ENCODE results near the gene AQP2. TPM values are rescaled to one million over a fixed set of nuclear protein-coding genes. Genes with fewer than 3 reads are reported as not detected.

The AQP2 gene
- total and polyA plus RNA-seq, 2 experiments from 2014 or later = 0.71 to 1.4 TPM

GRCh38 chr12:49956663-49957569 is 6.4 kb downstream of the AQP2 start:
- no peak for TF ChIP-seq CTCF (IDR thresholded peaks at IDR 0.05; ENCODE audit: poor library complexity)
- TF ChIP-seq EZH2 (IDR thresholded peaks at IDR 0.05; ENCODE audit: borderline replicate concordance) = no peak
- TF ChIP-seq EZH2phosphoT487 (IDR thresholded peaks at IDR 0.05; ENCODE audit: low read depth, severe bottlenecking, unreplicated experiment) = no peak
- no peak overlapping the region for H3K4me3 ChIP-seq
- no peaks in the 10 kb centered on the region for H3K79me2 ChIP-seq
- no peak overlapping the region for H3K27ac ChIP-seq
- no peaks in the 10 kb centered on the region for H3K4me1 ChIP-seq (ENCODE audit: insufficient read depth)
- no peak for DNase-seq (ENCODE audit: low spot score)
- no peaks in the 10 kb centered on the region for H3K9me2 ChIP-seq (replicated peaks; ENCODE audit: insufficient read depth)
- no peaks in the 10 kb centered on the region for H3K9me3 ChIP-seq (ENCODE audit: low read depth)
- no peak overlapping the region for H3K4me2 ChIP-seq
- H2AFZ ChIP-seq = no peak overlapping the region
- H3K27me3 ChIP-seq = peaks cover 66% of the 10 kb centered on the region
- 82% methylated on average over 6 of the region's 6 CpGs for WGBS (ENCODE audit: low lambda C conversion rate, missing lambda C conversion rate)
- no peaks in the 10 kb centered on the region for H4K20me1 ChIP-seq (ENCODE audit: insufficient read depth, poor library complexity, severe bottlenecking)
- H3K36me3 ChIP-seq (replicated peaks; ENCODE audit: insufficient read depth, low read depth) = no peaks in the 10 kb centered on the region

- Histone ChIP-seq H2AFZ (no peak overlapping the region), H3K27me3 (peaks cover 68% of the 10 kb centered on the region), H3K79me2 (no peaks in the 10 kb centered on the region)
Measured at GRCh38 chr12:49957570-49957967, 7.0 kb downstream of the AQP2 start.

GRCh38 chr12:49959685-49960473 is 9.3 kb downstream of the AQP2 start:
- peaks cover 66% of the 10 kb centered on the region for H3K27me3 ChIP-seq
- no peaks in the 10 kb centered on the region for H3K36me3 ChIP-seq (replicated peaks; ENCODE audit: insufficient read depth, low read depth)
- 31% methylated on average over 11 of the region's 11 CpGs for WGBS (ENCODE audit: low lambda C conversion rate, missing lambda C conversion rate)
- no peak overlapping the region for H3K27ac ChIP-seq
- TF ChIP-seq EZH2phosphoT487 (IDR thresholded peaks at IDR 0.05; ENCODE audit: low read depth, severe bottlenecking, unreplicated experiment) (no peak), EZH2 (IDR thresholded peaks at IDR 0.05; ENCODE audit: borderline replicate concordance) (peak; percentile 63)
- no peak overlapping the region for H2AFZ ChIP-seq
- no peaks in the 10 kb centered on the region for H3K79me2 ChIP-seq
- no peaks in the 10 kb centered on the region for H4K20me1 ChIP-seq (ENCODE audit: insufficient read depth, poor library complexity, severe bottlenecking)
- H3K4me3 ChIP-seq = no peak overlapping the region
- no peaks in the 10 kb centered on the region for H3K9me3 ChIP-seq (ENCODE audit: low read depth)
- H3K9me2 ChIP-seq (replicated peaks; ENCODE audit: insufficient read depth) = no peaks in the 10 kb centered on the region
- DNase-seq (ENCODE audit: low spot score) = no peak
- H3K4me2 ChIP-seq = no peak overlapping the region
- no peaks in the 10 kb centered on the region for H3K4me1 ChIP-seq (ENCODE audit: insufficient read depth)

More at GRCh38 chr12:49957570-49957967, 7.0 kb downstream of the AQP2 start:
- DNase-seq (ENCODE audit: low spot score) = no peak
- TF ChIP-seq EZH2 (IDR thresholded peaks at IDR 0.05; ENCODE audit: borderline replicate concordance) (no peak), CTCF (IDR thresholded peaks at IDR 0.05; ENCODE audit: poor library complexity) (no peak), EZH2phosphoT487 (IDR thresholded peaks at IDR 0.05; ENCODE audit: low read depth, severe bottlenecking, unreplicated experiment) (no peak)
- Histone ChIP-seq H3K36me3 (replicated peaks; ENCODE audit: insufficient read depth, low read depth) (no peaks in the 10 kb centered on the region), H3K4me3 (no peak overlapping the region), H3K4me1 (ENCODE audit: insufficient read depth) (no peaks in the 10 kb centered on the region), H3K27ac (no peak overlapping the region), H3K9me2 (replicated peaks; ENCODE audit: insufficient read depth) (no peaks in the 10 kb centered on the region), H3K4me2 (no peak overlapping the region), H4K20me1 (ENCODE audit: insufficient read depth, poor library complexity, severe bottlenecking) (no peaks in the 10 kb centered on the region), H3K9me3 (ENCODE audit: low read depth) (no peaks in the 10 kb centered on the region)

Measured in hepatocyte (in vitro differentiated cells).